HG02571 (cell line): ENCODE data around the gene CRYM.
"Not testable (repeated sequence)": the region's sequence is repeated elsewhere in the genome, so short reads cannot be mapped to it uniquely, and the experiment has no call there.

ENCODE experiments used
- ATAC-seq: cut with Tn5 transposase; IDR thresholded peaks from one replicate; pipeline ENCODE4 v1.9.1; 2021; ENCODE audit warnings: mild to moderate bottlenecking, moderate library complexity; ENCODE audit not compliant: unreplicated experiment

The CRYM gene

DNA sequence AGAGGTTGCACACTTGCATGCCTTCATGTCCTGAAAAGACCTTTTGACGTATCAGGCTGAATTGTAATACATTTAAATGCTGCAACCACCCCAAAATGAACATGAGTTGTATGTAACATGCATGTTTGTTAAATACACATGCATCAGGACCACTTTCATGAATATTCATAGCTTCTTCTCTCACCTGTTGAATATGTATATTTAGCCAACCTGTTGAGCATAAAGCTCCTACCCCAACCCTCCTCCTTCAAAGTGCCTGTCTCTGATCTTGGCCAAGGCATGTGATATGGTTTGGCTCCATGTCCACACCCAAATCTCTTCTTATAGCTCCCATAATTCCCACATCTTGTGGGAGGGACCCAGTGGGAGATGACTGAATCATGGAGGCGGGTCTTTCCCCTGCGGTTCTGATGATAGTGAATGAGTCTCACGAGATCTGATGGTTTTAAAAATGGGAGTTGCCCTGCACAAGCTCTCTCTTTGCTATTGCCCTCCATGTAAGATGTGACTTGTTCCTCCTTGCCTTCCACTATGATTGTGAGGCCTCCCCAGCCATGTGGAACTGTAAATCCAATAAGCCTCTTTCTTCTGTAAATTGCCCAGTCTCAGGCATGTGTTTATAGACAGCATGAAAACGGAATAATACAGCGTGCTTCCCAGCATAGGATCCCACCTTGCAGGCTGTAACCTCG lies 3.8 kb upstream of the CRYM start:
- no peak for ATAC-seq

DNA sequence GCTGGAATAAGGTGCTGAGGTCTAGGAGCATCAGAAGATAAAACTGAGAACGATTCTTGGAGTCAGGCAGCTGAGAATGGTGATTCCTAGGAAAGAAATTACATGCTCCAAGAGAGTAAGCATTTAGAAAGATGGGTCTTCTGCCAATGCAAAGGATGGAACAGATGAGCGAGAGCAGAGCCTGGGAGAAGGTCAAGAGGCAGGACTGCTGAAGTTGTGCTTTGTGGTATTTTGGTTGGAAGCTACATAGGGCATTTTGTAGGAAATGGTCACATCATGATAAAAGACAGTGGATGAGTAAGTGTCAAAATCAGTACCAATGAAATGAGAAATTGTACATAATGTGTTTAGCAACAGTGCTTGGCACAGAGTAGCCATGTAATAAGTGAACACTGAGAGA lies 1.4 kb upstream of the CRYM start:
- ATAC-seq = no peak

DNA sequence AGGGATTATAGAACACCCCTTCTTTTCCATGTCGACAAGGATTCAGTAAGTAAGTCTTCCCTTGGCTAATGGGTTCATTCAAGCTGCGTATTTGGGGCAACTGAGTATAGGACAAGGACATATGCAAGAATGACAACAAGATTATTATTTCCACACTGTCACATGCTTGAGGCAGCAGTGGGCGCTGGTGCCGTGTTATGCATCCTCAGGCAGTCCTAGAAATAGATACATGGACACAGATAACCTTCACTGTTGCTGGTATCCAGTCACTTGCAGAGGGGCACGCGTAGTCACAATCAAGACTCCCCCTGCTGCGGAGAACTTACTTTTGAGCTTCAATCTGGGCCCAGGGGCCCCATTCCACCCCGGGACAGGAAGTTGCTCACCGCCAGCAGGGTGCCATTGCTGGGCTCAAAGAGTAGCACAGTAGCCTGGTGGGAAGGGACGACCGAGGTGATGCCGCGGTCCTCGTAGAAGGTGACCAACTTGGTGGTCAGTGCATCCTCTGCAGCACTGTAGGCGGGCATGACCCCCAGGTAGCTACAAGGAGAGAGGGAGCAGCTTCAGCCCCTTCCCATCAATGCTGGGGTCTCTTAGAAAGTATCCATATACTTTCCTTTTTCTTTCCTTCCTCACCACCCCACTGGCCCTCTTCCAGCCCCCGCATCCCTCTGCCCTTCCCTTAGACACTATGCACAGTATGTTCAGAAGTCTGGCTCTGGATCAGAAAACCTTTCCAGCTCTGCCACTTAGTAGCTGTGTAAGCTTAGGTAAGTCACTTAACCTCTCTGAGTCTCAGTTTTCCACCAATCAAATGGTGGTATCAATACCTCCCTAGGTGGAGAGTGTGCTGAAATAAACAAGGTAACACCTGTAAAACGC lies 804 bp downstream of the CRYM start:
- ATAC-seq = no peak

DNA sequence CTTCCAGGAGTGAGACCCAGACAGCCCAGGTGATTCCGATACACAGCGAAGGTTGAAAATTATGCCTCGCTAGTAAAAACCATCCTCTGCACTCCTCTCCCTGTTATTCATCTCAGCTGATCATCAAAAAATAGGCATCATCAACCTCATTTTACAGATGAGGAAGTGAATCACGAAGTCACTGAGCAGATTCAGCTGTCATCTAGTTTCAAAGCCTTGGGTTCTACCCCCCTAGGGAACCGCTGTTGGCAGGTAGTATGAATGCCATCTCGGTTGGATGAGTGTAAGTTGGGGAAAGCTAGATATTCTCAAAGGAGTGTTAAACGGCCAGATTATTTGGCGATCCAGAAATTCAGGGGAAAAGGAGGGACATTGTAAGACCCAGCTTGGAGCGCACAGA lies 2.0 kb downstream of the CRYM start:
- no peak for ATAC-seq

- no peak for ATAC-seq
Observed at GRCh38 chr16:21275529-21275928, 2.6 kb downstream of the CRYM start.

GRCh38 chr16:21274172-21274726 lies 3.8 kb downstream of the CRYM start:
- ATAC-seq = no peak

GRCh38 chr16:21272763-21273162 lies 5.3 kb downstream of the CRYM start:
- not testable (repeated sequence) for ATAC-seq

DNA sequence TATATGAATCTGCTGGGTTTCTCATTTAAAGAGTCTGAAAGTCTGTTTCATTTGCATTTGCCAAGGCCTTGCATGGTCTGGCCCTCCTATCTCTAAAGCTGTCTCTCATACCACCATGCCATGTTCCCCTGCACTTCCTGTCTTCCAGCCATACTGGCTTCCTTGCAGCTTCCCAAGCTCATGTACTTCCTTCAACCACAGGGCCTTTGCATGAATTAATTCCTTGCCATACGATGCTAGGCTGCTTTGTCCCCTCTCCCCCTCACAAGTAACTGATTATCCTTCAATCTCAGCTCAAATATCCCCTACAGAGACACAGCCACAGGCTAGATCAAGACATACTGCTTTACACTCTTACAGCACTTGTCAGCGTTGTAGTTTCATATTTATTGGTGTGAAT lies 5.8 kb downstream of the CRYM start:
- no peak for ATAC-seq

DNA sequence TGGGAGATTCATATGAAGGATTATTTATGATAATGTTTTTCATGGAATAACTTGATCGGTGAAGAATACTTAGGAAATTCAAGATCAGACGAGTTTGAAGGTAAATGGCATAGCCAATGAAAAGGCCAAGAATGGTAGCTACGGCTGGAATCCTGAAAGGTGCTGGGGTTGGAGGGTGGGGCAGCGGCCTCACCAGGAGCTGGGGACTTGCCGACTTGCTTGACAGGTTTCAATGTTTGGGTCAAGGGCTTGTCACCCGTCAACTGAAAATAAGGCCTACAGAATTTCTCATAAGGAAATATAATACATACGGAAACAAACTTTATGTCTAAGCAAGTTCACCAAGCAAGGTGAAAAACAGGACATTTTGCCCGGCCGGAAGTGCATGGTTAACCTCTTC lies 9.9 kb downstream of the CRYM start:
- ATAC-seq = no peak

DNA sequence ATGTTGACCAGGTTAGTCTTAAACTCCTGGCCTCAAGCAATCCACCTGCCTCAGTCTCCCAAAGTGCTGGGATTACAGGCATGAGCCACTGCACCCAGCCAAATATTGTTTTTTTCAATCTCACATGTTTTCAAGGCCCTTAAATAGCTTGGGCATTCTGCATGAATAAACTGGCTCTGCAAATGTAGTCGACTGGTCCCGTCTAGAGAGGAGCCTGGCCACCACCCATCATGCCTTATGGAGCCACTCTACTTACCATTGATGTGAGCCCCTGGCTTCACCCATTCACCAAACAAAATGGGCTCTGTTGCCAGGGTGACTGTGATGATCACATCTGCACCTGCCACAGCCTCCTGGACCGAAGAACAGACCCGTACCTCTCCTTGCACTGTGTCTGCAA lies 10.8 kb downstream of the CRYM start:
- ATAC-seq = no peak

DNA sequence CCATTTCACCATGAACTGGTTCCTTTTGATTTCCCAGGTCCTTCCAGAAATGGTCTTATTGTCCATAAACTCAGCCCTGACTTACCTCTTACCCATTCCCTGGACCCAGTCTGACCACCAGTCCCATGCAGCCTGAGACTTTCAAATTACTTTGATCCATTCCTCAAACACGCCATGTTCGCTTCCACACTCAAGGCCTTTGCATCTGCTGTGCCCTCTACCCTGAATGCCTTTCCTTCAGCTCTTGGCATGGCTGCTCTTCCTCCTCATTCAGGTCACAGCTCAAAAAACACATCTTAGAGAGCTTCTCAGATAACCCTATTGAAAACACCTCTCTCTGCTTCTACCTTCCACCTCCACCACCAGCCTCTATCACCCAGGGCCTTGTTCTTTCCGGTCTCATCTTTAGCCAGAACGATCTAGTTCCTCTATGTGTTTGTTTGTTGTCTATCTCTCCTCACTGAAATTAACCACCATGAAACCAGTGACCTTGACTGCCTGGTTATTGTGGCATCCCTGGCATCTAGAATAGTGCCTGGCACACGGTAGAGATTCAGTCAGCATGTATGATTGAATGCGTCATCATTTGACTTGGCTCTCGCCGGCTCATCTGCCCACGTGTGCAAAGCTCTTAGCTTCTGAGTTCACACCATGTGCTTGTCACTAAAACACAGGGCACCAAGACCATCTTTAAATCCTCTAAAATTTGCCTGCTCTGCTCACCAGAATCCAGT lies 12.8 kb downstream of the CRYM start:
- no peak for ATAC-seq

DNA sequence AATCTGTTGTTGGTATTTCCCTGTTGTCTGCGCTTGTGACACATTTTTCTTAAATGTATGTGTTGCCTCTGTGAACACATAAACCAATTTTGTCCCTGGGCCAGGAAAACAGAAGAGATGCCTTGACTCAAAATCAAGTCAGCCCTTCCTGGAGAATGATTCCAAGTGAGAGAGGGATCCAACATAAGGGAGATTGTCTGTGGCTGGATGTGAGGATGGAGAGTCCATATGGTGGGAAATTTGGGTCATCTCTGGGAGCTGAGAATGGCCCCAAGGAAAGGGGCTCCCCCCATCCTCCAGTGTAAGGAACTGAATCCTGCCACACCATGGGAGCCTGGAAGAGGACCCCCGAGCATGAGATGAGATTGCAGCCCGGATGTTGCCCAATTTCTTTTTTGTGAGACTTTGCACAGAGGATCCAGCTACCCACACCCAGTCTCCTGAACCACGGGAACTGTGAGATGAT lies 13.5 kb downstream of the CRYM start:
- ATAC-seq = no peak

DNA sequence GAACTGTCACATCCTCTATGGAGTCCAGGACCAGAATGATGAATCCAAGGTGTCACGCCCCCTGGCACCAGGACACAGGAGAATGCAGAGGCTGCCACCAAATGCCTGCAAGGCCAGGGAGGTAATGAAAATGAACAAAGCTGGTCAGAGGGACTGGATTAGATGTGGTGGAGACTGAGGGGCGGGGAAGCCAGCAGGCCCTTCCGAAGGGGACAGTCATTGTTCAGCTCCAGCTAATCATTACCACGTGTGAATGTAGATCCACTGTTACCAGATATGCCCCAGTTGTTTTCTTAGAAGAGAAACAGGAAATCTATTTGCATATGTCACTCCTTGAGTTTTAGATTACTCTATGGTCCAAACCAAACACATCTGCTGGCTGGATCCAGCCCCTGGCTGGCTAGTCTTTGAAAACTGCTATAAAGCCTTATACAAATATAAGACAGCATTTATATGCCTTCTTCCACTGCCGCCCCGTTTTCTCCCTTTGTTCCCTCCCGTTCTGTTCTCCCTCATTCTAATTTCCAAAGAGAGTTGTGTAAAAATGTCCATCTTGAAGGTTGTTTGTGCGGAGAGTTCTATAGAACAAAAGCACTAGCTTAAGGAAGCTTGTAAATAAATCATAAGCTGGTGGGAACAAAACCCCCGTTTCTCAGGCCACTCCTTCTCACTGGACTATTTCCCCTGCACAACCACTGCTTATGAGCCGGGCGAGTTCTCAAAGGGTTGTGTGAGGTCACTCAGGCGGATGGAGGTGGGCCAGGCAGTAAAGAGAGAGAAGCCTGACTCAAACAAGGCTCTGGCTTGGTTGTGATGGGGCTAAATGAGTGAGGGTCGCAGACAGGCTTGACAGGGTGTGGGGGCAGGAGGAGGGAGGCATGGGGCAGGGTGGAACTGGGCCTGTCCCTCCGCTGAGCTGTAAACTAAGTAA lies 14.2 kb downstream of the CRYM start:
- ATAC-seq = no peak

- ATAC-seq = no peak
Observed at GRCh38 chr16:21262779-21263639, 15.1 kb downstream of the CRYM start.

GRCh38 chr16:21260870-21261791 lies 17.0 kb downstream of the CRYM start:
- ATAC-seq = no peak

- no peak for ATAC-seq
Observed at GRCh38 chr16:21257284-21257683, 20.8 kb downstream of the CRYM start.

DNA sequence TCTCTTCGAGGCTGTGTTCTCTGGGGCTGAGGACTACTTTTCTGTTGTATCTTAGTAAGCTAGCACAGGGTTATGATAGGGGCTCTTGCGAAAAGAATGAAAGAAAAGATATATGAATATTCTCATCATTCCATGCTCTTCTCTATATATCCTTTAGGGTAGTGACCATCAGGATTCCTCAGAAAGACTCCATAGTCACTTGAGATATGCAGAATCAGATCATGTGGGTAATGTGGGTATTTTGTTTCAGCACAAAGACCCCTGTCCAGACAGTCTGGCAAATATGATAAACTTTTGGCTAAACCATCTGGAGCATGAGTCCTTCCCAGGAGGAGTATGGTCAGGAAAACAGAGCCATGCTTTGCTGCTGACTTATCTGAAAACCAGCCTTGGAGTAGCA lies 21.5 kb downstream of the CRYM start:
- no peak for ATAC-seq

DNA sequence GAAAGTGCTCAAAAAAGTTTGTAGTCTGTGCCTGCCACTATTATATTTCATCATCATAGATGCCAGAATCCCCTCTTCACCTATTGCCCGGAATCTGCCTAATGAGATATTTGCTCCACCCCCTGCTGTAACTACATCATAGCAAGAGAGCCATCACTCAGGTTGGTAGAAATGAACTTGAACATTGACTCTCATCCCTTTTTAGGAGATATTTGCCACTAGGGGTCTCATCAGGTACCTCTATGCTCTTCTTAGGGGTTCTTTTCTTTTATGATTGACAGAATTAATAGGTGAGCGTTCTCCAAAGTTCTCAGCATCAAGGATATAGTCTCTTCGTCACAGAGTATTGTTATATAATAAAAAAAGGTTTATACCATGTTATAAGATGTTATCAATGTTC lies 24.6 kb downstream of the CRYM start:
- no peak for ATAC-seq
